ENCODE measurements around the gene FAM50A.

FAM50A gene

DNA sequence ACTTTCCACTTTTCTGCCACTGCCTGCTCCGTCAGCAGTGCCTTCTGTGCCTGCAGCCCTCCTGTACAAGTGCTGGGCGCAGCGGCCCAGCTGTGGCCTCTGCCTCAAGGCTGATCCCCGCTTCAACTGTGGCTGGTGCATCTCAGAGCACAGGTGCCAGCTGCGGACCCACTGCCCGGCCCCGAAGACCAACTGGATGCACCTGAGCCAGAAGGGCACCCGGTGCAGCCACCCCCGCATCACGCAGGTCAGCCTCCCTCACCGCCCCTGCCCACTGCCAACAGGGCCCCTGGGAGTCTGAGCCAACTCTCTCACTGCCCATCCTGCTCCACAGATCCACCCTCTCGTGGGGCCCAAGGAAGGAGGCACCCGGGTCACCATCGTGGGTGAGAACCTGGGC lies 21.7 kb downstream of the FAM50A start:
- no peak for DNase-seq
- Histone ChIP-seq H3K27me3 (replicated peaks; ENCODE audit: control insufficient read depth, insufficient read depth, low read length, poor library complexity, severe bottlenecking) (no peaks in the 10 kb centered on the region), H3K36me3 (ENCODE audit: control insufficient read depth, insufficient read depth, low read length) (peaks cover 23% of the 10 kb centered on the region), H3K4me3 (ENCODE audit: insufficient read depth, low read depth, low read length, poor library complexity, severe bottlenecking) (no peak overlapping the region), H3K27ac (ENCODE audit: insufficient read depth, low read length, poor library complexity, severe bottlenecking) (no peak overlapping the region), H3K4me1 (ENCODE audit: control insufficient read depth, insufficient read depth, low read length, poor library complexity, severe bottlenecking) (no peaks in the 10 kb centered on the region), H3K9me3 (ENCODE audit: control insufficient read depth, low read length) (no peaks in the 10 kb centered on the region)

DNA sequence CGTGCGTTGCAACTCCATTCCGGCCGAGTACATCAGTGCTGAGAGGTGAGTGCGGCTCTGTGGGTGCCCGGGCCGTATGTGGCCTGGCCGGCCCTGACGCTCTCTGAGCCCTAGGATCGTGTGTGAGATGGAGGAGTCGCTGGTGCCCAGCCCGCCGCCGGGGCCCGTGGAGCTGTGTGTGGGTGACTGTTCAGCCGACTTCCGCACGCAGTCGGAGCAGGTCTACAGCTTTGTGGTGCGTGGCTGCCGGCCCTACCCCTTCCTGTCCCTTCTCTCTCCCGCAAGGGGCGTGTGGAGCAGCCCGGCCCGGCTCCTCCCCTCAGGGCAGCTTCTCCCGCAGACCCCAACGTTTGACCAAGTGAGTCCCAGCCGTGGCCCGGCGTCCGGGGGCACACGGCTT lies 22.1 kb downstream of the FAM50A start:
- Histone ChIP-seq H3K4me1 (ENCODE audit: control insufficient read depth, insufficient read depth, low read length, poor library complexity, severe bottlenecking) (no peaks in the 10 kb centered on the region), H3K36me3 (ENCODE audit: control insufficient read depth, insufficient read depth, low read length) (peaks cover 25% of the 10 kb centered on the region), H3K9me3 (ENCODE audit: control insufficient read depth, low read length) (no peaks in the 10 kb centered on the region), H3K27ac (ENCODE audit: insufficient read depth, low read length, poor library complexity, severe bottlenecking) (no peak overlapping the region), H3K27me3 (replicated peaks; ENCODE audit: control insufficient read depth, insufficient read depth, low read length, poor library complexity, severe bottlenecking) (no peaks in the 10 kb centered on the region), H3K4me3 (ENCODE audit: insufficient read depth, low read depth, low read length, poor library complexity, severe bottlenecking) (no peak overlapping the region)
- DNase-seq: no peak

DNA sequence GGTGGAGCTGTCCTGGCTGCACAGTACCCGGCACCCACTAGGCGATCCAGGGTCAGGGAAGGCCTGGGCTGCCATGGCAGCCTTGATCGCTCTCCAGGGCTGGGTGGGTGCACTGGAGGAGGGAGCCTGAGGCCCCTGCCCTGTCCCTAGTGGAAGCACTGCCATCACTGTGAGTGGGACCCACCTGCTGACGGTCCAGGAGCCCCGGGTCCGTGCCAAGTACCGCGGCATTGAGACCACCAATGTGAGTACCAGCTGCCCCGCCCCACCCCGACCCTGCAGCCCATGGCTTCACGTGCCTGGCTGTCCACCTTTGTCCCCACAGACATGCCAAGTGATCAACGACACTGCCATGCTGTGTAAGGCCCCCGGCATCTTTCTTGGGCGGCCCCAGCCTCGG lies 23.0 kb downstream of the FAM50A start:
- Histone ChIP-seq H3K4me1 (ENCODE audit: control insufficient read depth, insufficient read depth, low read length, poor library complexity, severe bottlenecking) (no peaks in the 10 kb centered on the region), H3K4me3 (ENCODE audit: insufficient read depth, low read depth, low read length, poor library complexity, severe bottlenecking) (no peak overlapping the region), H3K27me3 (replicated peaks; ENCODE audit: control insufficient read depth, insufficient read depth, low read length, poor library complexity, severe bottlenecking) (no peaks in the 10 kb centered on the region), H3K36me3 (ENCODE audit: control insufficient read depth, insufficient read depth, low read length) (peaks cover 25% of the 10 kb centered on the region), H3K9me3 (ENCODE audit: control insufficient read depth, low read length) (no peaks in the 10 kb centered on the region), H3K27ac (ENCODE audit: insufficient read depth, low read length, poor library complexity, severe bottlenecking) (no peak overlapping the region)
- DNase-seq: no peak

DNA sequence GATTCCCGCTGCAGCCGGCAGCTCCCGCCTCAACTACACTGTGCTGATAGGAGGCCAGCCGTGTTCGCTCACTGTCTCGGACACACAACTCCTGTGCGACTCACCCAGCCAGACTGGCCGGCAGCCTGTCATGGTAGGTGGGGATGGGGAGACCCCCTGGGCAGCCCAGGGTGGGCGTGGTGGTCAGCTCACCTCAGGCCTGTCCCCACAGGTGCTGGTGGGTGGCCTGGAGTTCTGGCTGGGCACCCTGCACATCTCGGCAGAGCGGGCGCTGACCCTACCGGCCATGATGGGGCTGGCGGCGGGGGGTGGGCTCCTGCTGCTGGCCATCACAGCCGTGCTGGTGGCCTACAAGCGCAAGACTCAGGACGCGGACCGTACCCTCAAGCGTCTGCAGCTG lies 23.6 kb downstream of the FAM50A start:
- Histone ChIP-seq H3K36me3 (ENCODE audit: control insufficient read depth, insufficient read depth, low read length) (peaks cover 25% of the 10 kb centered on the region), H3K4me3 (ENCODE audit: insufficient read depth, low read depth, low read length, poor library complexity, severe bottlenecking) (no peak overlapping the region)

DNA sequence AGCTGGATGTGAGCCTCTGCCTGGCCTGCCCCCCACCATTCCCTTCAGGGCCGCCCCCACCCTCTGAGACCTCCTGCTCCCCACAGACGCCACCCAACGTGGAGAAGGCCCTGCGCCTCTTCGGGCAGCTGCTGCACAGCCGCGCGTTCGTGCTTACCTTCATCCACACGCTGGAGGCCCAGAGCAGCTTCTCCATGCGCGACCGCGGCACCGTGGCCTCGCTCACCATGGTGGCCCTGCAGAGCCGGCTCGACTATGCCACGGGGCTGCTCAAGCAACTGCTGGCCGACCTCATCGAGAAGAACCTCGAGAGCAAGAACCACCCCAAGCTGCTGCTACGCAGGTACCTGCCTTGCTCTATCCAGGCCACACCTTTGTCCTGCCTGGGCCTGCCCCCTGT lies 24.3 kb downstream of the FAM50A start:
- Histone ChIP-seq H3K36me3 (ENCODE audit: control insufficient read depth, insufficient read depth, low read length) (peaks cover 25% of the 10 kb centered on the region), H3K4me1 (ENCODE audit: control insufficient read depth, insufficient read depth, low read length, poor library complexity, severe bottlenecking) (no peaks in the 10 kb centered on the region), H3K4me3 (ENCODE audit: insufficient read depth, low read depth, low read length, poor library complexity, severe bottlenecking) (no peak overlapping the region), H3K27ac (ENCODE audit: insufficient read depth, low read length, poor library complexity, severe bottlenecking) (no peak overlapping the region), H3K27me3 (replicated peaks; ENCODE audit: control insufficient read depth, insufficient read depth, low read length, poor library complexity, severe bottlenecking) (no peaks in the 10 kb centered on the region), H3K9me3 (ENCODE audit: control insufficient read depth, low read length) (no peaks in the 10 kb centered on the region)
- DNase-seq: no peak

More for the DNA sequence above, 23.6 kb downstream of the FAM50A start:
- Histone ChIP-seq H3K27me3 (replicated peaks; ENCODE audit: control insufficient read depth, insufficient read depth, low read length, poor library complexity, severe bottlenecking) (no peaks in the 10 kb centered on the region), H3K9me3 (ENCODE audit: control insufficient read depth, low read length) (no peaks in the 10 kb centered on the region), H3K27ac (ENCODE audit: insufficient read depth, low read length, poor library complexity, severe bottlenecking) (no peak overlapping the region), H3K4me1 (ENCODE audit: control insufficient read depth, insufficient read depth, low read length, poor library complexity, severe bottlenecking) (no peaks in the 10 kb centered on the region)
- no peak for DNase-seq

DNA sequence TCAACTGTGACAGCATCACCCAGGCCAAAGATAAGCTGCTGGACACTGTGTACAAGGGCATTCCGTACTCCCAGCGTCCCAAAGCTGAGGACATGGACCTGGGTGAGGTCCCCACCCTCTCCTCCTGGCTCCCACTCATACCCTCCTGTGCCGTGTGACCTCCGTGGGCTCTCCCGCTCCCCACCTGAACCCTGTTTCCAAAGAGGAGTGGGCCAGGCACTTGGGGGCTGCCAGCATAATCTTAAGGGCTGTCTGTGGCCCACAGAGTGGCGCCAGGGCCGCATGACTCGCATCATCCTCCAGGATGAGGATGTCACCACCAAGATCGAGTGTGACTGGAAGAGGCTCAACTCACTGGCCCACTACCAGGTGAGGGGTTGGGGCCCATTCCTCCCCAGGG lies 25.2 kb downstream of the FAM50A start:
- H3K27ac ChIP-seq (ENCODE audit: insufficient read depth, low read length, poor library complexity, severe bottlenecking): no peak overlapping the region
- H3K36me3 ChIP-seq (ENCODE audit: control insufficient read depth, insufficient read depth, low read length): peaks cover 23% of the 10 kb centered on the region
- DNase-seq: no peak
- no peak overlapping the region for H3K4me3 ChIP-seq (ENCODE audit: insufficient read depth, low read depth, low read length, poor library complexity, severe bottlenecking)
- H3K27me3 ChIP-seq (replicated peaks; ENCODE audit: control insufficient read depth, insufficient read depth, low read length, poor library complexity, severe bottlenecking): no peaks in the 10 kb centered on the region
- no peaks in the 10 kb centered on the region for H3K9me3 ChIP-seq (ENCODE audit: control insufficient read depth, low read length)
- no peaks in the 10 kb centered on the region for H3K4me1 ChIP-seq (ENCODE audit: control insufficient read depth, insufficient read depth, low read length, poor library complexity, severe bottlenecking)

DNA sequence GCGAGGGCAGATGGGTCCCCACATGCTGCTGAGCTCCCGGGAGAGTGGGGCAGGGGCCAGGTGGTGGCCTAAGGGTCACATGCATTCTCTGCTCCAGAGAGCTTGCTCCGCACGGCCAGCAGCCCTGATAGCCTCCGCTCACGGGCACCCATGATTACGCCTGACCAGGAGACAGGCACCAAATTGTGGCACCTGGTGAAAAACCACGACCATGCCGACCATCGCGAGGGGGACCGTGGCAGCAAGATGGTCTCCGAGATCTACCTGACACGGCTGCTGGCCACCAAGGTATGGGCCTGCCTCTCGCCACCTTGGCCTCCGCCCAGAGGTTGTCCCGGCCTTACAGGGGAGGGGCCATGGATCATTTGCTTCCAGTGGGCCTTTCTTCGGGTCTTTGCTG lies 25.9 kb downstream of the FAM50A start:
- Histone ChIP-seq H3K9me3 (ENCODE audit: control insufficient read depth, low read length) (no peaks in the 10 kb centered on the region), H3K4me1 (ENCODE audit: control insufficient read depth, insufficient read depth, low read length, poor library complexity, severe bottlenecking) (no peaks in the 10 kb centered on the region), H3K27me3 (replicated peaks; ENCODE audit: control insufficient read depth, insufficient read depth, low read length, poor library complexity, severe bottlenecking) (no peaks in the 10 kb centered on the region), H3K27ac (ENCODE audit: insufficient read depth, low read length, poor library complexity, severe bottlenecking) (no peak overlapping the region), H3K4me3 (ENCODE audit: insufficient read depth, low read depth, low read length, poor library complexity, severe bottlenecking) (no peak overlapping the region), H3K36me3 (ENCODE audit: control insufficient read depth, insufficient read depth, low read length) (peaks cover 21% of the 10 kb centered on the region)
- no peak for DNase-seq

DNA sequence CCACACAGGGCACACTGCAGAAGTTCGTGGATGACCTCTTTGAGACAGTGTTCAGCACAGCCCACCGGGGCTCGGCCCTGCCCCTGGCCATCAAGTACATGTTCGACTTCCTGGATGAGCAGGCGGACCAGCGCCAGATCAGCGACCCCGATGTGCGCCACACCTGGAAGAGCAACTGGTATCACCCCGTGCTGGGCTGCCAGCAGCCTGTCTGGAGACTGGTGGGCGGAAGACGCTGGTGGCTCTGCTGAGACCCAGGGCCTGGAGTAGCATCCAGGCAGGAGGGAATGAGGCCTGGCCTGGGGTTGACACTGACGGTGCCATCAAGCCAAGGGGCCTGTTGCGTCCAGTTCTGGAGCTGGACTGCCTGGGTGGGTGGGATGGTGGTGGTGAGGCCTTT lies 26.5 kb downstream of the FAM50A start:
- Histone ChIP-seq H3K27ac (ENCODE audit: insufficient read depth, low read length, poor library complexity, severe bottlenecking) (no peak overlapping the region), H3K27me3 (replicated peaks; ENCODE audit: control insufficient read depth, insufficient read depth, low read length, poor library complexity, severe bottlenecking) (no peaks in the 10 kb centered on the region), H3K9me3 (ENCODE audit: control insufficient read depth, low read length) (no peaks in the 10 kb centered on the region), H3K36me3 (ENCODE audit: control insufficient read depth, insufficient read depth, low read length) (peaks cover 21% of the 10 kb centered on the region), H3K4me3 (ENCODE audit: insufficient read depth, low read depth, low read length, poor library complexity, severe bottlenecking) (no peak overlapping the region), H3K4me1 (ENCODE audit: control insufficient read depth, insufficient read depth, low read length, poor library complexity, severe bottlenecking) (no peaks in the 10 kb centered on the region)
- no peak for DNase-seq

DNA sequence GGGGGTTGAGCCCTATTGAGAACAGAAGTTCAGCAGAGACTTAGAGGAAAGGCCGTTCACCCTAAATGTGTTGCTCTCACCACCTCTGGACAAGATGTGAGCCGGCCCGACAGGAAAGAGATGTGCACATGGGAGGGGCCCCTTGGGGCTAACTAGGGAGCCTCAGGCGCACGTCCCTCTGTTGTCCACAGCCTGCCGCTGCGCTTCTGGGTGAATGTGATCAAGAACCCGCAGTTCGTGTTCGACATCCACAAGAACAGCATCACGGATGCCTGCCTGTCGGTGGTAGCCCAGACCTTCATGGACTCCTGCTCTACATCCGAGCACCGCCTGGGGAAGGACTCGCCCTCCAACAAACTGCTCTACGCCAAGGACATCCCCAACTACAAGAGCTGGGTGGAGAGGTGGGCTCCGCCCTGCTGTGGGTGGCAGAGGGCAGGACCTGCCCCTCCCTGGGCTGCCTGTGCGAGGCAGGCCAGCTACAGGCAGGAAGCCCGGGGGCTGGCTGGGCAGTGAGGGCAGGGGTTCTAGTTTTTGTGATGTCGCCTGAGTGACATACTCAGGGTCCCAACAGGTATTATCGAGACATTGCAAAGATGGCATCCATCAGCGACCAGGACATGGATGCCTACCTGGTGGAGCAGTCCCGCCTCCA lies 27.1 kb downstream of the FAM50A start:
- H3K27ac ChIP-seq (ENCODE audit: insufficient read depth, low read length, poor library complexity, severe bottlenecking): no peak overlapping the region
- no peaks in the 10 kb centered on the region for H3K9me3 ChIP-seq (ENCODE audit: control insufficient read depth, low read length)
- peaks cover 21% of the 10 kb centered on the region for H3K36me3 ChIP-seq (ENCODE audit: control insufficient read depth, insufficient read depth, low read length)
- H3K4me3 ChIP-seq (ENCODE audit: insufficient read depth, low read depth, low read length, poor library complexity, severe bottlenecking): no peak overlapping the region
- no peaks in the 10 kb centered on the region for H3K27me3 ChIP-seq (replicated peaks; ENCODE audit: control insufficient read depth, insufficient read depth, low read length, poor library complexity, severe bottlenecking)
- no peak for DNase-seq
- no peaks in the 10 kb centered on the region for H3K4me1 ChIP-seq (ENCODE audit: control insufficient read depth, insufficient read depth, low read length, poor library complexity, severe bottlenecking)

DNA sequence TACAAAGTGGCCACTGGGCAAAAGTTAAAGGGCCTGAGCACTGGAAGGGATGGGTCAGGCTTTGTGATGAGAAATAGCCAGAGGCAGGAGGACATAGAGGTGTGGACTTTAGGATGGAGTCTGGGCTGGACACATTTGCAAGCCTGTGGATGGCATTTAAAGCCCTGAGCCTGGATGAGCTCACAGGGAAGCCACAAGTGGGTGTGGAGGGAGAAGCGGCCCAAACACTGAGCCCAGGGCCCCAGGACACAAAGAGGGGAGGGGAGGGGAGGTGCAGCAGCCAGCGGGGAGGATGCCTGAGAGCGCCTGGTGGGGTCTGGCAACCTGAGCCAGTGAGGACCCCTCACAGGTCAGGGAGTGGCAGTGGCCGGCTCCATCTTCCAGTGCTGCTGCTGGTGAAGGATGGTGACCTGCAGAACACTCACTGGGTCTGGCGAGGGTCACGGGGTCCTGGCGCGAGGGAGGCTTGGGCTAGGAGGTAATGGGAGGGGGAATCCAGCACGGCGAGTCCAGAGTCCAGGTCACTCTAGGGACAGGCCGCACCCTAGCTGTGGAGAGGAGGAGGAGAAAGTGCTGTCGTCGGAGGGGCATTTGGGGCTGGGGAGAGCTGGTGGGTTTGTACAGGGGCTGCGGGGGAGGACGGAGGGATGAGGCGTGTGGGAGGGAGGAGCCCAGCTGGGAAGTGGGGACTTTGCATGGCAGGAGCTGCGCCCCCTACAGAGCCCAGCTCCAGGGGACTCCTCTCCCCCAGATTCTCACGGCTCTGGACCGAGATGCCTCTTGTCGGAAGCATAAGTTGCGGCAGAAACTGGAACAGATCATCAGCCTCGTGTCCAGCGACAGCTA lies 28.1 kb downstream of the FAM50A start:
- peaks cover 14% of the 10 kb centered on the region for H3K36me3 ChIP-seq (ENCODE audit: control insufficient read depth, insufficient read depth, low read length)
- no peak for DNase-seq
- H3K9me3 ChIP-seq (ENCODE audit: control insufficient read depth, low read length): no peaks in the 10 kb centered on the region
- no peaks in the 10 kb centered on the region for H3K27me3 ChIP-seq (replicated peaks; ENCODE audit: control insufficient read depth, insufficient read depth, low read length, poor library complexity, severe bottlenecking)
- no peak overlapping the region for H3K4me3 ChIP-seq (ENCODE audit: insufficient read depth, low read depth, low read length, poor library complexity, severe bottlenecking)
- no peaks in the 10 kb centered on the region for H3K4me1 ChIP-seq (ENCODE audit: control insufficient read depth, insufficient read depth, low read length, poor library complexity, severe bottlenecking)
- H3K27ac ChIP-seq (ENCODE audit: insufficient read depth, low read length, poor library complexity, severe bottlenecking): no peak overlapping the region
